ENCODE measurements around the gene CRYZL1.

Gene CRYZL1

DNA sequence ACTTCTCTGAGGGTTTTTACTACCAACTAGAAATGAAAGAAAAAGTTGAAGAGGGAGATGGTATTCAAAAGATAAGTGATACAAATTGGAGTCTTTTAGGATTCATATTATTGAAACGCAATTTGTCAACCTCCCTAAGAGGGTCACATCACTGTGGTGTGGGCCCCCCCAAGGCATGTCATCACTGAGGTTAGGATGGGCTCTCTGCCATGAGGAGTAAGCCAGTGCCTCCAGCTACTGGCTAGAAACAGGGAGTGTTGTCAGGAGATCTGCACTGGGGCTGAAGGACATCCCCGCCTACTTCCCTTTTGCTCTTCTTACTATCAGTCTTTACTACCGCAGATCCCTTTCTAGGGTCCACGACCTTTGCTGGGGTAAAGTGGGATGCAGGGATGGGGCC lies 26.6 kb upstream of the CRYZL1 start:
- H3K36me3 ChIP-seq, result no peaks in the 10 kb centered on the region
- TF ChIP-seq, protein P1, sequence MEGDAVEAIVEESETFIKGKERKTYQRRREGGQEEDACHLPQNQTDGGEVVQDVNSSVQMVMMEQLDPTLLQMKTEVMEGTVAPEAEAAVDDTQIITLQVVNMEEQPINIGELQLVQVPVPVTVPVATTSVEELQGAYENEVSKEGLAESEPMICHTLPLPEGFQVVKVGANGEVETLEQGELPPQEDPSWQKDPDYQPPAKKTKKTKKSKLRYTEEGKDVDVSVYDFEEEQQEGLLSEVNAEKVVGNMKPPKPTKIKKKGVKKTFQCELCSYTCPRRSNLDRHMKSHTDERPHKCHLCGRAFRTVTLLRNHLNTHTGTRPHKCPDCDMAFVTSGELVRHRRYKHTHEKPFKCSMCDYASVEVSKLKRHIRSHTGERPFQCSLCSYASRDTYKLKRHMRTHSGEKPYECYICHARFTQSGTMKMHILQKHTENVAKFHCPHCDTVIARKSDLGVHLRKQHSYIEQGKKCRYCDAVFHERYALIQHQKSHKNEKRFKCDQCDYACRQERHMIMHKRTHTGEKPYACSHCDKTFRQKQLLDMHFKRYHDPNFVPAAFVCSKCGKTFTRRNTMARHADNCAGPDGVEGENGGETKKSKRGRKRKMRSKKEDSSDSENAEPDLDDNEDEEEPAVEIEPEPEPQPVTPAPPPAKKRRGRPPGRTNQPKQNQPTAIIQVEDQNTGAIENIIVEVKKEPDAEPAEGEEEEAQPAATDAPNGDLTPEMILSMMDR (IDR thresholded peaks at IDR 0.05), result no peak
- H3K4me3 ChIP-seq (ENCODE audit: low read depth in 1 of 2, low read length in 1 of 2), result no peak overlapping the region
- no peak overlapping the region for H3K27ac ChIP-seq
- no peaks in the 10 kb centered on the region for H3K27me3 ChIP-seq
- no peaks in the 10 kb centered on the region for H3K4me1 ChIP-seq (ENCODE audit: control insufficient read depth in 1 of 2, insufficient read depth in 1 of 2, low read depth in 1 of 2, low read length in 1 of 2)
- H3K9me3 ChIP-seq, result no peaks in the 10 kb centered on the region

DNA sequence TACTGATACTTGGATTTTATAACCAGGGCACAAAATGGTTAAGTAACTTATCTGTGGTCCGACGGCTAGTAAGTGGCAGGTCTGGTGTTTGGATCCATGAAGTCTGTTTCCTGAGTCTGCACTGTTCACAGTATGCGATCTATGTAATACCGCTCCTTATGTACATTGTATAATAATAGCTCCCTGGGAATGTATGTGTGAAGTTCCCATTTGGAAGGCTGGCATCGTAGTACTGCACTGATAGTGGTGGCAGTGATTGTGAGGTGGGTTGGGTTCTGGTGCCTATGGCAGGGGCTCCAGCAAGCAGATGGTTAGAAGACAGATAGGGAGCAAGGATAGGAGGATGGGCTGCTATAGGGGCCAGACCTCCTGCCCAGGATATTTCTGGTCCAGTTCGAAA lies 26.1 kb upstream of the CRYZL1 start:
- Histone ChIP-seq H3K9me3 (no peaks in the 10 kb centered on the region), H3K4me3 (ENCODE audit: low read depth in 1 of 2, low read length in 1 of 2) (no peak overlapping the region), H3K4me1 (ENCODE audit: control insufficient read depth in 1 of 2, insufficient read depth in 1 of 2, low read depth in 1 of 2, low read length in 1 of 2) (no peaks in the 10 kb centered on the region), H3K36me3 (no peaks in the 10 kb centered on the region), H3K27ac (no peak overlapping the region), H3K27me3 (no peaks in the 10 kb centered on the region)
- TF ChIP-seq, protein P1 (IDR thresholded peaks at IDR 0.05), result no peak

DNA sequence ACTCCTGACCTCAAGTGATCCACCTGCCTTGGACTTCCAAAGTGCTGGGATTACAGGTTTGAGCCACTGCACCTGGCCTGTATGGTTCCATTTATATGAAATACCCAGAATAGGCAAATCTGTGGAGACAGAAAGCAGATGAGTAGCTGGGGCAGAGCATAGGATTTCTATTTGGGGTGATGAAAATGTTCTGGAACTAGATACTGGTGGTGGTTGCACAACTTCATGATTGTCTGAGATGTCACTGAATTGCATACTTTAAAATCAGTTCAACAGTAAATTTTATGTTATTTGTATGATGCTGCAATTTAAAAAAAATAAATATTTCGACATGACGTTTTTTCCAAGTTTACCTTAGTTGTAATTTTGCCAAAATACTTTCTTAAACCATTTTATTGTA lies 24.6 kb upstream of the CRYZL1 start:
- no peak overlapping the region for H3K4me3 ChIP-seq (ENCODE audit: low read depth in 1 of 2, low read length in 1 of 2)
- no peaks in the 10 kb centered on the region for H3K9me3 ChIP-seq
- TF ChIP-seq, protein P1 (IDR thresholded peaks at IDR 0.05), result no peak
- no peaks in the 10 kb centered on the region for H3K27me3 ChIP-seq
- H3K36me3 ChIP-seq, result no peaks in the 10 kb centered on the region
- no peak overlapping the region for H3K27ac ChIP-seq
- no peaks in the 10 kb centered on the region for H3K4me1 ChIP-seq (ENCODE audit: control insufficient read depth in 1 of 2, insufficient read depth in 1 of 2, low read depth in 1 of 2, low read length in 1 of 2)

DNA sequence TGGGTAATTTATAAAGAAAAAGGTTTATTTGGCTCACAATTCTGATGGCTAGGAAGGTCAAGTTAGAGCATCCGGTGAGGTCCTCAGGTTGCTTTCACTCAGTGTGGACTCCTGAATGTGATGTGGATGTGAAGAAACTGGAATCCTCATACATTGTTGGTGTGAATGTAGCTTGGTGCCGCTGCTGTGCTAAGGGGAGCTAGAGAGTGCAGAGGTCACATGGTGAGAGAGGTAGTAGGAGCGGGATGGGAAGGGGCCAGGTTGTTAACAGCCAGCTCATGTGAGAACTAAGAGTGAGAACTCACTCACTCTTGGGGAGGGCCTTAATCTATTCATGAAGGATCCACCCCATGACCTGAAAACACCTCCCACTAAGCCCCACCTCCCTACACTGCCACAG lies 22.6 kb upstream of the CRYZL1 start:
- TF ChIP-seq, protein P1 (IDR thresholded peaks at IDR 0.05), result no peak
- H3K27me3 ChIP-seq, result no peaks in the 10 kb centered on the region
- no peaks in the 10 kb centered on the region for H3K36me3 ChIP-seq
- H3K27ac ChIP-seq, result no peak overlapping the region
- no peaks in the 10 kb centered on the region for H3K4me1 ChIP-seq (ENCODE audit: control insufficient read depth in 1 of 2, insufficient read depth in 1 of 2, low read depth in 1 of 2, low read length in 1 of 2)
- H3K9me3 ChIP-seq, result no peaks in the 10 kb centered on the region
- H3K4me3 ChIP-seq (ENCODE audit: low read depth in 1 of 2, low read length in 1 of 2), result no peak overlapping the region

DNA sequence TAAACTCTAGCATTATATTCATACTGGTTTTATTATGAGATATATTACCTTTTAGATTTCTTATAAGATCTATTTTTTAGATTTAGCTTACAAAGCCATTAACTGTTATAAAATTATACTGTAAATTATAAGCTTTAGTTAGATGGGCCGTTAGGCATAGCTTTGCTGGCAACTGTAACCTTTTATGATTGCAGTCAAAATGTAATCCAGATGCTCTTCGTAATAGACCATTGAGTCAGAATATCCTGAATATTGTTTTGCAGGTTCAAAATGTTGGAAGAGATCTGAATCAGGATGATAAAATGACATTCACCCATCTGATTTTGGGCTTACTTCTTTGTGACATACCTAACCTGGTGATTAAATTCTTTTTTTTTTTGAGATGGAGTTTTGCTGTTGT lies 21.7 kb upstream of the CRYZL1 start:
- H3K27me3 ChIP-seq, result no peaks in the 10 kb centered on the region
- no peaks in the 10 kb centered on the region for H3K36me3 ChIP-seq
- H3K4me1 ChIP-seq (ENCODE audit: control insufficient read depth in 1 of 2, insufficient read depth in 1 of 2, low read depth in 1 of 2, low read length in 1 of 2), result no peaks in the 10 kb centered on the region
- TF ChIP-seq, protein P1 (IDR thresholded peaks at IDR 0.05), result no peak
- no peak overlapping the region for H3K27ac ChIP-seq
- H3K9me3 ChIP-seq, result no peaks in the 10 kb centered on the region
- H3K4me3 ChIP-seq (ENCODE audit: low read depth in 1 of 2, low read length in 1 of 2), result no peak overlapping the region

DNA sequence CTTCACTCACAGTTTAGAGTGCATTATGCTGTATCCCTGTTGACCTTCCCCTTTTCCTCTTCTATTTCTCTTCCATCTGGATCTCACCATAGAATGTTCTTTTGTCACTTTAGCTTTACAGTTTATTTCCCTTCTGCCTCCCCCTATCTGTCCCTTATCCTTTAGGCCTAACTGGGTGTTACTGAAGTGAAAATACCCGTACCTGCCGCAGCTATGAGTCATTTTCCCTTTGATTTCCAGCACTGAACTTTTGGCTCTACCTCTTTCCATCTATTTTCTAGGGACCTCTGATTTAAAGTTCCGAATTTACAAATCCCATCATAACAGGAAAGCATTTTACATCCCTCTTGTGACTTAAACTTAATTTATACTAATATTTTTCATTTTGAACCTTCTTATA lies 20.5 kb upstream of the CRYZL1 start:
- H3K36me3 ChIP-seq, result no peaks in the 10 kb centered on the region
- no peak overlapping the region for H3K27ac ChIP-seq
- no peak overlapping the region for H3K4me3 ChIP-seq (ENCODE audit: low read depth in 1 of 2, low read length in 1 of 2)
- TF ChIP-seq, protein P1 (IDR thresholded peaks at IDR 0.05), result no peak
- H3K27me3 ChIP-seq, result no peaks in the 10 kb centered on the region
- peaks cover 2 to 3% of the 10 kb centered on the region in 2 experiments for H3K4me1 ChIP-seq (ENCODE audit: control insufficient read depth in 1 of 2, insufficient read depth in 1 of 2, low read depth in 1 of 2, low read length in 1 of 2)
- H3K9me3 ChIP-seq, result no peaks in the 10 kb centered on the region
